Smooth muscle cell (in vitro differentiated cells): ENCODE data around the gene GDAP1L1. TPM values are rescaled to one million over a fixed set of nuclear protein-coding genes. Genes with fewer than 3 reads are reported as not detected.
"Not testable (repeated sequence)": the region's sequence is repeated elsewhere in the genome, so short reads cannot be mapped to it uniquely, and the experiment has no call there.

Experiments
- DNase-seq: peaks from one replicate; lab custom pipeline; 2025; ENCODE audit not compliant: unreplicated experiment; lab: John Stamatoyannopoulos, UW
- H2AFZ ChIP-seq: fragments of 200-600 bp; sonication (generic); 2 replicates; pipeline ENCODE4 v1.6.0; 2016; ENCODE audit warnings: antibody characterized with exemption, low read depth, mild to moderate bottlenecking
- H3F3A ChIP-seq: fragments of 200-600 bp; sonication (generic); 2 replicates; pipeline ENCODE4 v1.6.0; 2017; ENCODE audit warnings: antibody characterized with exemption, low read depth
- H3K27ac ChIP-seq: fragments of 200-600 bp; sonication (generic); 2 replicates; pipeline ENCODE4 v1.5.1; 2016; ENCODE audit warnings: low read depth, mild to moderate bottlenecking
- H3K27me3 ChIP-seq: fragments of 200-600 bp; sonication (generic); 2 replicates; pipeline ENCODE4 v1.6.1; 2016; ENCODE audit warnings: low read depth, mild to moderate bottlenecking
- H3K36me3 ChIP-seq: fragments of 200-600 bp; sonication (generic); 2 replicates; pipeline ENCODE4 v1.5.1; 2016; ENCODE audit warnings: low read depth
- H3K4me1 ChIP-seq: fragments of 200-600 bp; sonication (generic); 2 replicates; pipeline ENCODE4 v1.5.1; 2016; ENCODE audit warnings: low read depth
- H3K4me2 ChIP-seq: fragments of 200-600 bp; sonication (generic); 2 replicates; pipeline ENCODE4 v1.6.0; 2016; ENCODE audit warnings: mild to moderate bottlenecking
- H3K4me3 ChIP-seq: fragments of 200-600 bp; sonication (generic); 2 replicates; pipeline ENCODE4 v1.5.1; 2016; ENCODE audit warnings: mild to moderate bottlenecking
- H3K79me2 ChIP-seq: fragments of 200-600 bp; sonication (generic); 2 replicates; pipeline ENCODE4 v1.6.0; 2016; ENCODE audit warnings: low read depth, mild to moderate bottlenecking
- H3K9ac ChIP-seq: fragments of 200-600 bp; sonication (generic); 2 replicates; pipeline ENCODE4 v1.6.0; 2016; ENCODE audit warnings: low read depth
- H3K9me3 ChIP-seq: fragments of 200-600 bp; sonication (generic); replicated peaks from 2 replicates; pipeline ENCODE4 v1.5.1; 2016; ENCODE audit warnings: low read depth
- H4K20me1 ChIP-seq: fragments of 200-600 bp; sonication (generic); 2 replicates; pipeline ENCODE4 v1.6.0; 2016; ENCODE audit warnings: low read depth
- CTCF ChIP-seq: fragments of 200-600 bp; sonication (generic); IDR thresholded peaks from 2 replicates; pipeline ENCODE4 v1.5.1; 2017; ENCODE audit warnings: borderline replicate concordance, mild to moderate bottlenecking, antibody characterized with exemption; ENCODE audit not compliant: insufficient read depth, poor library complexity, severe bottlenecking
- WGBS: methylation state at CpG from one replicate; pipeline ENCODE4 v1.1.7; 2016; ENCODE audit warnings: low lambda C conversion rate; 5-methylcytosine and 5-hydroxymethylcytosine counted together
- polyA plus RNA-seq: library from polyadenylated mRNA; unstranded; fragments of >200 nt; fragmentation: Nextera tagmentation; extraction: Ambion mirVana; gene quantifications from 2 replicates; pipeline ENCODE4 v1.2.1, GENCODE V29; 2016
- total RNA-seq: library from RNA; depleted of rRNA; stranded (reverse); fragments of >200 nt; gene quantifications from 2 replicates; pipeline ENCODE4 v1.2.3, GENCODE V29; 2014

The GDAP1L1 gene
- total and polyA plus RNA-seq, 2 experiments from 2014 or later, result not detected

GRCh38 chr20:44233436-44234016 is 13.6 kb upstream of the GDAP1L1 start:
- Histone ChIP-seq H3K9ac (no peak overlapping the region), H2AFZ (no peak overlapping the region), H3K4me1 (no peaks in the 10 kb centered on the region), H3K4me3 (no peak overlapping the region), H3K27ac (no peak overlapping the region), H3K79me2 (no peaks in the 10 kb centered on the region), H3K27me3 (no peaks in the 10 kb centered on the region), H4K20me1 (no peaks in the 10 kb centered on the region), H3F3A (no peaks in the 10 kb centered on the region), H3K36me3 (no peaks in the 10 kb centered on the region), H3K9me3 (no peaks in the 10 kb centered on the region), H3K4me2 (no peak overlapping the region)
- TF ChIP-seq CTCF, result no peak
- DNase-seq, result no peak
- 91% methylated on average over 6 of the region's 6 CpGs for WGBS

- 77% methylated on average over 14 of the region's 14 CpGs for WGBS
- no peak for DNase-seq
Measured at GRCh38 chr20:44234566-44235317, 12.4 kb upstream of the GDAP1L1 start.

GRCh38 chr20:44235702-44236101 is 11.4 kb upstream of the GDAP1L1 start:
- no peaks in the 10 kb centered on the region for H3K79me2 ChIP-seq
- DNase-seq, result no peak

More at GRCh38 chr20:44234566-44235317, 12.4 kb upstream of the GDAP1L1 start:
- Histone ChIP-seq H3K4me3 (no peak overlapping the region), H3K9me3 (no peaks in the 10 kb centered on the region), H3F3A (no peaks in the 10 kb centered on the region), H3K27ac (no peak overlapping the region), H4K20me1 (no peaks in the 10 kb centered on the region), H3K79me2 (no peaks in the 10 kb centered on the region), H3K27me3 (no peaks in the 10 kb centered on the region), H3K4me2 (no peak overlapping the region), H2AFZ (no peak overlapping the region), H3K36me3 (no peaks in the 10 kb centered on the region), H3K4me1 (no peaks in the 10 kb centered on the region), H3K9ac (no peak overlapping the region)
- TF ChIP-seq CTCF, result no peak

GRCh38 chr20:44236840-44237239 is 10.3 kb upstream of the GDAP1L1 start:
- not testable (repeated sequence) for H4K20me1 ChIP-seq, H3K9ac ChIP-seq, H3K79me2 ChIP-seq, DNase-seq, H3K9me3 ChIP-seq, H2AFZ ChIP-seq, H3K27me3 ChIP-seq, H3K4me3 ChIP-seq, H3K4me2 ChIP-seq, H3K4me1 ChIP-seq, H3K27ac ChIP-seq, H3K36me3 ChIP-seq, H3F3A ChIP-seq
- WGBS, result 86% methylated on average over 2 of the region's 2 CpGs

More at GRCh38 chr20:44235702-44236101, 11.4 kb upstream of the GDAP1L1 start:
- Histone ChIP-seq H3K36me3 (no peaks in the 10 kb centered on the region), H3K27me3 (no peaks in the 10 kb centered on the region), H3K4me1 (no peaks in the 10 kb centered on the region), H3F3A (no peaks in the 10 kb centered on the region), H3K4me3 (no peak overlapping the region), H3K9ac (no peak overlapping the region), H3K4me2 (no peak overlapping the region), H2AFZ (no peak overlapping the region), H3K9me3 (no peaks in the 10 kb centered on the region), H3K27ac (no peak overlapping the region), H4K20me1 (no peaks in the 10 kb centered on the region)
- TF ChIP-seq CTCF, result no peak
- 98% methylated on average over 2 of the region's 2 CpGs for WGBS
